Tibial nerve (tissue), 4 donors: ENCODE results near the gene TCF4.
A peak's percentile ranks its signal among the peaks of the same experiment; 100 is the strongest.

Experiments used
- EP300 ChIP-seq, 2 donors: sonication (generic); formaldehyde crosslinking; IDR thresholded peaks; one replicate each; pipeline ENCODE4 v1.6.1; 2017; ENCODE audit warnings: antibody characterized with exemption in 2 of 2, mild to moderate bottlenecking in 1 of 2
- TF ChIP-seq, protein P1 (sequence below), 5 experiments: fragments of 200-600 bp in 3 of 5; fragments of 450-650 bp in 2 of 5; sonication (generic) in 3 of 5; IDR thresholded peaks; one replicate each; pipeline ENCODE4 v1.5.1; 2016 to 2019; ENCODE audit warnings: antibody characterized with exemption in 5 of 5, mild to moderate bottlenecking in 3 of 5, moderate library complexity in 2 of 5

DNA sequence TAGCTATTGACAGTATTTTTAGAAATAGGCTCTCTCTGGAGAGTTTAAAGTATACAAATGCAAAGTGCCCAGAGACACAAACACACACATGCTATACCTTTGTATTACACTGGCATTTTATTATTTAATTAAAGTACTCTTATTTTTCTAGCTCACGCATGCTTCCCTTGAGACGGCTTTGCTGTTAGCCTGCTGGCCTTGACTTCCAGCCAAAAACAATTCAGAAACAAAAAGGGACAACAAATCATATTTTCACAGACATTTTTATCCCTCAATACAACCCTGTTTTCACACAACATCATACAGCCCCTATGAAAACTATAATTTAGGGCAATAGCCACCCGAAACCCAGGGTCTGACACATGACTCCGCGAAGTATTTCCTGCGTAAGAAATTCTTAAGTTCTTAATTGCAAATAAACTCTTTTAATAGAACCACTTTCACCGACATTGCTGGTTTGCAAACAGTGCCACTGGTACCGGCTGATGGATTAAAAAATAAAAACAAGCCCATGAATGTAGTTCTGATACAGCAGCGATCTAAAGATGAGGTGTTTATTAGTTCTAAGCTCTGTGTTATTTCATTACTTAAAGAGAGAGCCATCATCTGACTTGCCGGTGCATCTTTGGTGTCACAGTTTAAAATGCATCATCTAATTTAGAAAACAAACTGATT lies 185.1 kb downstream of the TCF4 start:
- TF ChIP-seq, protein P1, sequence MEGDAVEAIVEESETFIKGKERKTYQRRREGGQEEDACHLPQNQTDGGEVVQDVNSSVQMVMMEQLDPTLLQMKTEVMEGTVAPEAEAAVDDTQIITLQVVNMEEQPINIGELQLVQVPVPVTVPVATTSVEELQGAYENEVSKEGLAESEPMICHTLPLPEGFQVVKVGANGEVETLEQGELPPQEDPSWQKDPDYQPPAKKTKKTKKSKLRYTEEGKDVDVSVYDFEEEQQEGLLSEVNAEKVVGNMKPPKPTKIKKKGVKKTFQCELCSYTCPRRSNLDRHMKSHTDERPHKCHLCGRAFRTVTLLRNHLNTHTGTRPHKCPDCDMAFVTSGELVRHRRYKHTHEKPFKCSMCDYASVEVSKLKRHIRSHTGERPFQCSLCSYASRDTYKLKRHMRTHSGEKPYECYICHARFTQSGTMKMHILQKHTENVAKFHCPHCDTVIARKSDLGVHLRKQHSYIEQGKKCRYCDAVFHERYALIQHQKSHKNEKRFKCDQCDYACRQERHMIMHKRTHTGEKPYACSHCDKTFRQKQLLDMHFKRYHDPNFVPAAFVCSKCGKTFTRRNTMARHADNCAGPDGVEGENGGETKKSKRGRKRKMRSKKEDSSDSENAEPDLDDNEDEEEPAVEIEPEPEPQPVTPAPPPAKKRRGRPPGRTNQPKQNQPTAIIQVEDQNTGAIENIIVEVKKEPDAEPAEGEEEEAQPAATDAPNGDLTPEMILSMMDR (IDR thresholded peaks at IDR 0.05): no peak
- peak in 1 of 2 donors; percentile 7 for TF ChIP-seq EP300 (IDR thresholded peaks at IDR 0.05)
